ENCODE results near the gene HERC2. TPM values are rescaled to one million over a fixed set of nuclear protein-coding genes. Genes with fewer than 3 reads are reported as not detected.

Gene HERC2
- total RNA-seq (2022; extraction: Qiagen RNA extraction) = 38.7 to 49.9 TPM (median 47.8 TPM) in 5 replicates

GRCh38 chr15:28322129-28322588, at the start of gene HERC2:
HERC2 (minus strand) TSS chr15:28322179; CDS start chr15:28321433, 746 bp downstream.

GRCh38 chr15:28357984-28358383, 36.0 kb upstream of the HERC2 start, which contains the start of gene GOLGA6L24:
GOLGA6L24 (minus strand) TSS chr15:28358084; CDS start chr15:28358023, 61 bp downstream.

GRCh38 chr15:28098766-28099554, 223.0 kb downstream of the HERC2 start, which contains the start of gene OCA2:
OCA2 (minus strand) TSS chr15:28099315; CDS start chr15:28081874, 17,441 bp downstream.

Other genes with a start within 250 kb of the HERC2 start
- gene OCA2, start 222.9 kb downstream of the HERC2 start, total RNA-seq (2022; extraction: Qiagen RNA extraction) = 0.17 to 0.34 TPM (median 0.27 TPM) in 5 replicates
- not detected in 5 replicates for gene GOLGA6L24, start 35.9 kb upstream of the HERC2 start, total RNA-seq (2022; extraction: Qiagen RNA extraction)
- gene GOLGA8F, start 56.5 kb upstream of the HERC2 start, total RNA-seq (2022; extraction: Qiagen RNA extraction) = 0.04 TPM in 1 of 5 replicates, not detected in the others
- not detected in 5 replicates for gene GOLGA8G, start 210.8 kb upstream of the HERC2 start, total RNA-seq (2022; extraction: Qiagen RNA extraction)
- gene GOLGA6L25, start 231.4 kb upstream of the HERC2 start, total RNA-seq (2022; extraction: Qiagen RNA extraction) = not detected in 5 replicates

Measured in A549 treated with Mapracorat at 1 μM for 4 hours (cell line).